HEK293T (cell line): ENCODE results near the gene OGT.

Source experiments
- FOXK2 ChIP-seq: fragments of 450-650 bp; IDR thresholded peaks from 2 replicates; pipeline ENCODE4 v1.6.1; 2016; ENCODE audit warnings: mild to moderate bottlenecking
- FOXM1 ChIP-seq: fragments of 450-650 bp; IDR thresholded peaks from 2 replicates; pipeline ENCODE4 v1.6.1; 2017; ENCODE audit warnings: mild to moderate bottlenecking, borderline replicate concordance
- HDGF ChIP-seq: fragments of 450-650 bp; IDR thresholded peaks from 2 replicates; pipeline ENCODE4 v1.6.1; 2017; ENCODE audit warnings: antibody characterized with exemption, borderline replicate concordance
- NFRKB ChIP-seq: fragments of 450-650 bp; IDR thresholded peaks from 2 replicates; pipeline ENCODE4 v1.6.1; 2016; ENCODE audit warnings: mild to moderate bottlenecking, moderate library complexity
- PKNOX1 ChIP-seq: fragments of 450-650 bp; IDR thresholded peaks from 2 replicates; pipeline ENCODE4 v1.6.1; 2016
- SUZ12 ChIP-seq: fragments of 450-650 bp; IDR thresholded peaks from 2 replicates; pipeline ENCODE4 v1.6.1; 2016; ENCODE audit warnings: mild to moderate bottlenecking

- TF ChIP-seq SUZ12 (no peak), NFRKB (no peak), HDGF (no peak), FOXM1 (no peak), FOXK2 (no peak), PKNOX1 (no peak)
Measured at GRCh38 chrX:71509289-71509688, 23.6 kb upstream of the OGT start.
